ENCODE data around the gene DISP2. TPM values are rescaled to one million over a fixed set of nuclear protein-coding genes. Genes with fewer than 3 reads are reported as not detected.
A peak's percentile ranks its signal among the peaks of the same experiment; 100 is the strongest.

The DISP2 gene
- total and polyA plus RNA-seq, 4 donors, result under 0.01 to 0.23 (median under 0.01) TPM; not detected in 1

- Histone ChIP-seq H3K36me3 (ENCODE audit: control insufficient read depth in 4 of 4, insufficient read depth in 3 of 4, low read depth in 1 of 4, low read length in 3 of 4) (no peaks in the 10 kb centered on the region), H3K27me3 (ENCODE audit: control insufficient read depth in 4 of 4, insufficient read depth in 4 of 4, low read length in 3 of 4) (no peaks in the 10 kb centered on the region), H3K9ac (ENCODE audit: low read depth in 1 of 2, low read length in 2 of 2) (no peak overlapping the region), H3K9me3 (ENCODE audit: control insufficient read depth in 4 of 4, low read length in 3 of 4) (no peaks in the 10 kb centered on the region), H3K4me1 (ENCODE audit: control insufficient read depth in 4 of 4, insufficient read depth in 4 of 4, low read length in 3 of 4) (peaks cover 3 to 12% (median 11%) of the 10 kb centered on the region in 4 donors), H3K27ac (ENCODE audit: low read depth in 1 of 2, low read length in 2 of 2) (no peak overlapping the region), H3K4me3 (ENCODE audit: low read depth in 1 of 3, low read length in 3 of 3) (no peak overlapping the region)
- DNase-seq (ENCODE audit: low spot score), result no peak
- WGBS, result 89% methylated on average over 3 of the region's 3 CpGs
- no peak for TF ChIP-seq RAD21 (IDR thresholded peaks at IDR 0.05)
These were observed 19.6 kb downstream of the DISP2 start for GRCh38 chr15:40377606-40378005.

- no peak overlapping the region for H3K4me3 ChIP-seq (ENCODE audit: low read depth in 1 of 3, low read length in 3 of 3)
- no peaks in the 10 kb centered on the region for H3K9me3 ChIP-seq (ENCODE audit: control insufficient read depth in 4 of 4, low read length in 3 of 4)
- H3K4me1 ChIP-seq (ENCODE audit: control insufficient read depth in 4 of 4, insufficient read depth in 4 of 4, low read length in 3 of 4), result peaks cover 6 to 23% (median 20%) of the 10 kb centered on the region in 4 donors
- TF ChIP-seq RAD21 (IDR thresholded peaks at IDR 0.05) (no peak), ATF3 (IDR thresholded peaks at IDR 0.05) (no peak), HNF4G (IDR thresholded peaks at IDR 0.05) (no peak)
- no peak overlapping the region for H3K27ac ChIP-seq (ENCODE audit: low read depth in 1 of 2, low read length in 2 of 2)
- no peak for DNase-seq (ENCODE audit: low spot score)
- H3K9ac ChIP-seq (ENCODE audit: low read depth in 1 of 2, low read length in 2 of 2), result no peak overlapping the region
- H3K27me3 ChIP-seq (ENCODE audit: control insufficient read depth in 4 of 4, insufficient read depth in 4 of 4, low read length in 3 of 4), result no peaks in the 10 kb centered on the region
- 85% methylated on average over 4 of the region's 4 CpGs for WGBS
- H3K36me3 ChIP-seq (ENCODE audit: control insufficient read depth in 4 of 4, insufficient read depth in 3 of 4, low read depth in 1 of 4, low read length in 3 of 4), result no peaks in the 10 kb centered on the region
These were observed 21.4 kb downstream of the DISP2 start for GRCh38 chr15:40379374-40379773.

DNA sequence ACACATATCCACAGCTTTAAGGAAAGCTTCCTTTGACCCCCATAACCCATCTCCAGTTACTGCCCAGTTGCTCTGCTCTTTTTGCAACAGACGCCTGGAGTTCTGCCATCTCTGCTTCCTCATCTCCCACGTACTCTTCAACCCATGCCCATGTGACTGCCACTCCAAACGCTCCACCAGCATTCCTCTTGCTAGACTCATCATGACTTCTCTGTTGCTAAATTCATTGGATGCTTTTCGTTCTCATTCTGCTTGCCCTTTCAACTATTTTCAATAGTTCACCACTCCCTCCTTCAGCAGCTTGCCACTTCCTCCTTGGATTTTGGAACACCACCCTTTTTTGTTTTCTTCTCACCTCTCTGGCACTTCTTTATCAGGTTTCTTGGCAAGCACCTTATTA is 21.8 kb downstream of the DISP2 start:
- Histone ChIP-seq H3K27me3 (ENCODE audit: control insufficient read depth in 4 of 4, insufficient read depth in 4 of 4, low read length in 3 of 4) (no peaks in the 10 kb centered on the region), H3K4me3 (ENCODE audit: low read depth in 1 of 3, low read length in 3 of 3) (no peak overlapping the region), H3K36me3 (ENCODE audit: control insufficient read depth in 4 of 4, insufficient read depth in 3 of 4, low read depth in 1 of 4, low read length in 3 of 4) (no peaks in the 10 kb centered on the region), H3K9ac (ENCODE audit: low read depth in 1 of 2, low read length in 2 of 2) (no peak overlapping the region), H3K9me3 (ENCODE audit: control insufficient read depth in 4 of 4, low read length in 3 of 4) (no peaks in the 10 kb centered on the region), H3K27ac (ENCODE audit: low read depth in 1 of 2, low read length in 2 of 2) (peak overlapping the region in 1 of 2 donors; percentile 34), H3K4me1 (ENCODE audit: control insufficient read depth in 4 of 4, insufficient read depth in 4 of 4, low read length in 3 of 4) (peaks cover 6 to 23% (median 20%) of the 10 kb centered on the region in 4 donors)
- WGBS, result 17% methylated on average over 4 of the region's 4 CpGs
- TF ChIP-seq EGR1 (IDR thresholded peaks at IDR 0.05; ENCODE audit: low read depth in 2 of 2), result peak in 1 of 2 donors; percentile 11
- TF ChIP-seq, protein P1, sequence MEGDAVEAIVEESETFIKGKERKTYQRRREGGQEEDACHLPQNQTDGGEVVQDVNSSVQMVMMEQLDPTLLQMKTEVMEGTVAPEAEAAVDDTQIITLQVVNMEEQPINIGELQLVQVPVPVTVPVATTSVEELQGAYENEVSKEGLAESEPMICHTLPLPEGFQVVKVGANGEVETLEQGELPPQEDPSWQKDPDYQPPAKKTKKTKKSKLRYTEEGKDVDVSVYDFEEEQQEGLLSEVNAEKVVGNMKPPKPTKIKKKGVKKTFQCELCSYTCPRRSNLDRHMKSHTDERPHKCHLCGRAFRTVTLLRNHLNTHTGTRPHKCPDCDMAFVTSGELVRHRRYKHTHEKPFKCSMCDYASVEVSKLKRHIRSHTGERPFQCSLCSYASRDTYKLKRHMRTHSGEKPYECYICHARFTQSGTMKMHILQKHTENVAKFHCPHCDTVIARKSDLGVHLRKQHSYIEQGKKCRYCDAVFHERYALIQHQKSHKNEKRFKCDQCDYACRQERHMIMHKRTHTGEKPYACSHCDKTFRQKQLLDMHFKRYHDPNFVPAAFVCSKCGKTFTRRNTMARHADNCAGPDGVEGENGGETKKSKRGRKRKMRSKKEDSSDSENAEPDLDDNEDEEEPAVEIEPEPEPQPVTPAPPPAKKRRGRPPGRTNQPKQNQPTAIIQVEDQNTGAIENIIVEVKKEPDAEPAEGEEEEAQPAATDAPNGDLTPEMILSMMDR (IDR thresholded peaks at IDR 0.05; ENCODE audit: low read depth, low read length, missing input control), result no peak
- no peak for TF ChIP-seq ZBTB33 (IDR thresholded peaks at IDR 0.05)
- no peak for TF ChIP-seq HNF4G (IDR thresholded peaks at IDR 0.05)
- TF ChIP-seq, protein P2, sequence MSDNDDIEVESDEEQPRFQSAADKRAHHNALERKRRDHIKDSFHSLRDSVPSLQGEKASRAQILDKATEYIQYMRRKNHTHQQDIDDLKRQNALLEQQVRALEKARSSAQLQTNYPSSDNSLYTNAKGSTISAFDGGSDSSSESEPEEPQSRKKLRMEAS (IDR thresholded peaks at IDR 0.05), result no peak
- no peak for TF ChIP-seq SP1 (IDR thresholded peaks at IDR 0.05)
- no peak for TF ChIP-seq FOXA1 (IDR thresholded peaks at IDR 0.05)
- peak in 1 of 2 donors; percentile 52 for TF ChIP-seq HNF4A (conservative IDR thresholded peaks at IDR 0.05)
- no peak for TF ChIP-seq ATF3 (IDR thresholded peaks at IDR 0.05)
- peak; percentile 56 for TF ChIP-seq YY1 (IDR thresholded peaks at IDR 0.05)
- TF ChIP-seq, protein P3, sequence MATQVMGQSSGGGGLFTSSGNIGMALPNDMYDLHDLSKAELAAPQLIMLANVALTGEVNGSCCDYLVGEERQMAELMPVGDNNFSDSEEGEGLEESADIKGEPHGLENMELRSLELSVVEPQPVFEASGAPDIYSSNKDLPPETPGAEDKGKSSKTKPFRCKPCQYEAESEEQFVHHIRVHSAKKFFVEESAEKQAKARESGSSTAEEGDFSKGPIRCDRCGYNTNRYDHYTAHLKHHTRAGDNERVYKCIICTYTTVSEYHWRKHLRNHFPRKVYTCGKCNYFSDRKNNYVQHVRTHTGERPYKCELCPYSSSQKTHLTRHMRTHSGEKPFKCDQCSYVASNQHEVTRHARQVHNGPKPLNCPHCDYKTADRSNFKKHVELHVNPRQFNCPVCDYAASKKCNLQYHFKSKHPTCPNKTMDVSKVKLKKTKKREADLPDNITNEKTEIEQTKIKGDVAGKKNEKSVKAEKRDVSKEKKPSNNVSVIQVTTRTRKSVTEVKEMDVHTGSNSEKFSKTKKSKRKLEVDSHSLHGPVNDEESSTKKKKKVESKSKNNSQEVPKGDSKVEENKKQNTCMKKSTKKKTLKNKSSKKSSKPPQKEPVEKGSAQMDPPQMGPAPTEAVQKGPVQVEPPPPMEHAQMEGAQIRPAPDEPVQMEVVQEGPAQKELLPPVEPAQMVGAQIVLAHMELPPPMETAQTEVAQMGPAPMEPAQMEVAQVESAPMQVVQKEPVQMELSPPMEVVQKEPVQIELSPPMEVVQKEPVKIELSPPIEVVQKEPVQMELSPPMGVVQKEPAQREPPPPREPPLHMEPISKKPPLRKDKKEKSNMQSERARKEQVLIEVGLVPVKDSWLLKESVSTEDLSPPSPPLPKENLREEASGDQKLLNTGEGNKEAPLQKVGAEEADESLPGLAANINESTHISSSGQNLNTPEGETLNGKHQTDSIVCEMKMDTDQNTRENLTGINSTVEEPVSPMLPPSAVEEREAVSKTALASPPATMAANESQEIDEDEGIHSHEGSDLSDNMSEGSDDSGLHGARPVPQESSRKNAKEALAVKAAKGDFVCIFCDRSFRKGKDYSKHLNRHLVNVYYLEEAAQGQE (IDR thresholded peaks at IDR 0.05), result no peak
- TF ChIP-seq TAF1 (conservative IDR thresholded peaks at IDR 0.05), result no peak
- no peak for TF ChIP-seq JUND (IDR thresholded peaks at IDR 0.05)
- TF ChIP-seq GABPA (IDR thresholded peaks at IDR 0.05 in 1 of 2, conservative IDR thresholded peaks at IDR 0.05 in 1 of 2), result no peak
- TF ChIP-seq RAD21 (IDR thresholded peaks at IDR 0.05), result no peak
- TF ChIP-seq FOXA2 (IDR thresholded peaks at IDR 0.05), result no peak
- TF ChIP-seq NR2F2 (IDR thresholded peaks at IDR 0.05), result no peak
- TF ChIP-seq RXRA (IDR thresholded peaks at IDR 0.05), result peak in 1 of 2 donors; percentile 61
- no peak for DNase-seq (ENCODE audit: low spot score)

Measured in liver (tissue), 9 donors.